ENCODE measurements around the gene GPR55. TPM values are rescaled to one million over a fixed set of nuclear protein-coding genes. Genes with fewer than 3 reads are reported as not detected.
A peak's percentile ranks its signal among the peaks of the same experiment; 100 is the strongest.

Gene GPR55
- total and polyA plus RNA-seq, 10 of the 15 experiments (the other 5 are each of a cell fraction or from before 2014, with no cell fraction given), result 2.1 to 30.1 (median 16.2) TPM

DNA sequence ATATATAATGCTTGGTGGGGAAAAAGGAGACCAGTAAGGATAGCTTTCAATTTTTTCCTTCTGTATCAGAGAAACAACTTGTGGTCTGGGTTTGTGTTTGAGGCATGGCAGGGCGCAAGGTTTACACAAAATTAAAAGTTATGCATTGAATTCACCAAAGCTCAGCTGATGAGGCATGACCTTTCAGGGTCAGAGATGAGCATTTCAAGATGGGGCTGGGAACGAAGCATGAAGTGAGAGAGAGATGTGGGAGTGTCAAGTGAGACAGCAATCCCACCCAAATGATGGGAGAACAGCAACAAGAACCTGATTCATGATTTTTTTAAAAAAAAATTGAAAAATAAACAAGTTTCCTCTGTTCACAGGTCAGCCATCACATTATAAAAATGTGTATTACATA lies 4.9 kb downstream of the GPR55 start:
- Histone ChIP-seq H3K4me1 (ENCODE audit: control insufficient read depth, insufficient read depth, low read length) (peaks cover 29% of the 10 kb centered on the region), H2AFZ (ENCODE audit: control insufficient read depth, low read depth, low read length) (0 out of 2 replicates have a peak overlapping the region, but pooled peaks have one; percentile 9), H3K4me2 (ENCODE audit: control insufficient read depth, insufficient read depth) (peak overlapping the region; percentile 93), H3K9me3 (replicated peaks; ENCODE audit: control insufficient read depth, insufficient read depth, low read length) (no peaks in the 10 kb centered on the region), H3K27me3 (replicated peaks in 1 of 2; ENCODE audit: control insufficient read depth in 2 of 2, insufficient read depth in 2 of 2, low read length in 1 of 2) (no peaks in the 10 kb centered on the region), H3K27ac (ENCODE audit: control insufficient read depth, insufficient read depth) (peak overlapping the region; percentile 81), H3K36me3 (ENCODE audit: control insufficient read depth in 2 of 2, insufficient read depth in 2 of 2, low read length in 1 of 2) (no peaks in the 10 kb centered on the region; a peak in 1 of 4 replicates), H3K4me3 (peak overlapping the region; percentile 63), H3K9ac (ENCODE audit: control insufficient read depth, insufficient read depth, low read length) (peak overlapping the region; percentile 69), H3K79me2 (ENCODE audit: control insufficient read depth, insufficient read depth, low read length) (peaks cover 97% of the 10 kb centered on the region), H4K20me1 (ENCODE audit: control insufficient read depth, insufficient read depth) (no peaks in the 10 kb centered on the region)
- FAIRE-seq, result no peak
- ChIA-PET CTCF (interaction anchor here (0.7 to 16.2 kb wide), 11 partner anchors 12 to 72 kb away, joined by 3 to 315 read pairs (median 4); no protein-coding TSS in a partner anchor), POLR2A (interaction anchor here (0.9 to 9.7 kb wide), 8 partner anchors 27 to 544 kb away, joined by 3 to 117 read pairs (median 4); partner anchors contain the start of genes NCL and PSMD1), SMC1A (ENCODE audit: uncharacterized antibody, unreplicated experiment) (interaction anchor here (1.1 to 16.5 kb wide), 7 partner anchors 9 to 67 kb away, joined by 3 to 248 read pairs (median 9); no protein-coding TSS in a partner anchor), RAD21 (ENCODE audit: unreplicated experiment) (interaction anchor here (0.9 to 2.3 kb wide), 11 partner anchors 17 to 96 kb away, joined by 3 to 36 read pairs (median 4); no protein-coding TSS in a partner anchor)
- in situ Hi-C loops (cut with MboI) (loop anchor here (10.0 kb wide), 1 partner anchor 65 kb away; no protein-coding TSS in a partner anchor), intact Hi-C loops (cut with micrococcal nuclease; ENCODE audit: unreplicated experiment) (no loop called here)
- WGBS (ENCODE audit: insufficient coverage, insufficient replicate concordance, low lambda C conversion rate, missing lambda C conversion rate), result 0% methylated on average over 2 of the region's 2 CpGs
- peak; percentile 13 for ATAC-seq
- no peak for DNase-seq (ENCODE audit: low read depth, low spot score)
- BruUV-seq (replicated peaks), result no TSS peak
- TF ChIP-seq NFIC (IDR thresholded peaks at IDR 0.05; ENCODE audit: low read depth, low read length) (no peak), CHD2 (IDR thresholded peaks at IDR 0.05; ENCODE audit: borderline replicate concordance, low read depth, low read length) (no peak), SPI1 (IDR thresholded peaks at IDR 0.05; ENCODE audit: borderline replicate concordance, insufficient read depth, low read depth, low read length) (no peak), CBX5 (IDR thresholded peaks at IDR 0.05; ENCODE audit: low read depth) (no peak), JUND (IDR thresholded peaks at IDR 0.05; ENCODE audit: low read depth, low read length) (no peak), NFYB (IDR thresholded peaks at IDR 0.05; ENCODE audit: insufficient read depth, low read depth, low read length) (no peak), NR2F1 (conservative IDR thresholded peaks at IDR 0.05) (peak; percentile 94), CREB1 (IDR thresholded peaks at IDR 0.05; ENCODE audit: low read depth) (no peak), ZNF24 (IDR thresholded peaks at IDR 0.05) (no peak), SRF (IDR thresholded peaks at IDR 0.05; ENCODE audit: low read depth in 2 of 2, low read length in 2 of 2) (no peak), ZSCAN29 (IDR thresholded peaks at IDR 0.05) (no peak), ZNF622 (IDR thresholded peaks at IDR 0.05) (no peak), JUNB (IDR thresholded peaks at IDR 0.05) (no peak), SMAD1 (IDR thresholded peaks at IDR 0.05; ENCODE audit: low read depth, partially characterized antibody) (no peak), CBX3 (IDR thresholded peaks at IDR 0.05; ENCODE audit: borderline replicate concordance, low read depth) (no peak), MEF2A (IDR thresholded peaks at IDR 0.05; ENCODE audit: insufficient read depth, low read depth, low read length) (no peak), BMI1 (IDR thresholded peaks at IDR 0.05; ENCODE audit: borderline replicate concordance) (no peak), SIN3A (IDR thresholded peaks at IDR 0.05; ENCODE audit: low read depth, low read length) (no peak)
- TF ChIP-seq, protein P1, sequence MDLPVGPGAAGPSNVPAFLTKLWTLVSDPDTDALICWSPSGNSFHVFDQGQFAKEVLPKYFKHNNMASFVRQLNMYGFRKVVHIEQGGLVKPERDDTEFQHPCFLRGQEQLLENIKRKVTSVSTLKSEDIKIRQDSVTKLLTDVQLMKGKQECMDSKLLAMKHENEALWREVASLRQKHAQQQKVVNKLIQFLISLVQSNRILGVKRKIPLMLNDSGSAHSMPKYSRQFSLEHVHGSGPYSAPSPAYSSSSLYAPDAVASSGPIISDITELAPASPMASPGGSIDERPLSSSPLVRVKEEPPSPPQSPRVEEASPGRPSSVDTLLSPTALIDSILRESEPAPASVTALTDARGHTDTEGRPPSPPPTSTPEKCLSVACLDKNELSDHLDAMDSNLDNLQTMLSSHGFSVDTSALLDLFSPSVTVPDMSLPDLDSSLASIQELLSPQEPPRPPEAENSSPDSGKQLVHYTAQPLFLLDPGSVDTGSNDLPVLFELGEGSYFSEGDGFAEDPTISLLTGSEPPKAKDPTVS (IDR thresholded peaks at IDR 0.05; ENCODE audit: low read depth, low read length), result no peak
- TF ChIP-seq, protein P2, sequence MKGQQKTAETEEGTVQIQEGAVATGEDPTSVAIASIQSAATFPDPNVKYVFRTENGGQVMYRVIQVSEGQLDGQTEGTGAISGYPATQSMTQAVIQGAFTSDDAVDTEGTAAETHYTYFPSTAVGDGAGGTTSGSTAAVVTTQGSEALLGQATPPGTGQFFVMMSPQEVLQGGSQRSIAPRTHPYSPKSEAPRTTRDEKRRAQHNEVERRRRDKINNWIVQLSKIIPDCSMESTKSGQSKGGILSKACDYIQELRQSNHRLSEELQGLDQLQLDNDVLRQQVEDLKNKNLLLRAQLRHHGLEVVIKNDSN (IDR thresholded peaks at IDR 0.05; ENCODE audit: borderline replicate concordance, extremely low read length, insufficient read depth, low read depth, low read length), result no peak
- TF ChIP-seq, protein P3, sequence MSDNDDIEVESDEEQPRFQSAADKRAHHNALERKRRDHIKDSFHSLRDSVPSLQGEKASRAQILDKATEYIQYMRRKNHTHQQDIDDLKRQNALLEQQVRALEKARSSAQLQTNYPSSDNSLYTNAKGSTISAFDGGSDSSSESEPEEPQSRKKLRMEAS (IDR thresholded peaks at IDR 0.05; ENCODE audit: low read depth, low read length), result no peak
- TF ChIP-seq, protein P4, sequence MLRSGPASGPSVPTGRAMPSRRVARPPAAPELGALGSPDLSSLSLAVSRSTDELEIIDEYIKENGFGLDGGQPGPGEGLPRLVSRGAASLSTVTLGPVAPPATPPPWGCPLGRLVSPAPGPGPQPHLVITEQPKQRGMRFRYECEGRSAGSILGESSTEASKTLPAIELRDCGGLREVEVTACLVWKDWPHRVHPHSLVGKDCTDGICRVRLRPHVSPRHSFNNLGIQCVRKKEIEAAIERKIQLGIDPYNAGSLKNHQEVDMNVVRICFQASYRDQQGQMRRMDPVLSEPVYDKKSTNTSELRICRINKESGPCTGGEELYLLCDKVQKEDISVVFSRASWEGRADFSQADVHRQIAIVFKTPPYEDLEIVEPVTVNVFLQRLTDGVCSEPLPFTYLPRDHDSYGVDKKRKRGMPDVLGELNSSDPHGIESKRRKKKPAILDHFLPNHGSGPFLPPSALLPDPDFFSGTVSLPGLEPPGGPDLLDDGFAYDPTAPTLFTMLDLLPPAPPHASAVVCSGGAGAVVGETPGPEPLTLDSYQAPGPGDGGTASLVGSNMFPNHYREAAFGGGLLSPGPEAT (IDR thresholded peaks at IDR 0.05; ENCODE audit: low read depth), result no peak
